Measurements from ENCODE around the gene FOXF2. TPM values are rescaled to one million over a fixed set of nuclear protein-coding genes. Genes with fewer than 3 reads are reported as not detected.

The FOXF2 gene
- total RNA-seq, 1 donor from 2014 or later: not detected

DNA sequence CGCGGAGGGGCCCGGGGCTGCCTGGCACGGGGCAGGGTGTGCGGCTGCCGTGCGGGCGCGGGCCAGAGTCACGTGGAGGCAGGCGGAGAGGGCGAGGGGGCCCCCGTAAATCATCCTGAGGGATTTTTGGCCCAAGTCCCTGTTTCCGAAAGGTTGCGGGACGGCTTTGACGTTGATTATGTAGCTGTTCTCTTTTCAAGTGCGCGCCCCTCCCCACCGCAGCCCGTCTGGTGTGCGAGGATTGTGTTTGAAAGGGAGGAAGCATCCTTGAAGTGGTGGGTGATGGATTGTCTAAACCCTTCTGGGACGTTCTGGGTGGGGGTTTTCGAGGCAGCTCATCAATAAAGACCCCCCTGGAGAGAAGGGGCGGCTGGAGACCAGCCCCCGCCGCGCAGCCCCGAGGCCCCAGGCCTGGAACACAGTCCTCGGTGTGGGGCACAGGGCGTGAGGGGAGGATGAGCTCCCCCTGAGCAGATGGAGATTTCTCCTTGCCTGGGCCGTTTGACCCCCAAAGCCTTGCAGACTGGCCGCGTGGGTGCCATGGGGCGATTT lies 7.0 kb upstream of the FOXF2 start:
- H3K27me3 Mint-ChIP-seq: peaks cover 59% of the 10 kb centered on the region
- peaks cover 38% of the 10 kb centered on the region for H3K4me1 Mint-ChIP-seq
- no peak for ATAC-seq (ENCODE audit: low read depth)
- no peaks in the 10 kb centered on the region for H3K9me3 Mint-ChIP-seq
- peak overlapping the region; percentile 19 for H3K4me3 Mint-ChIP-seq
- CTCF ChIA-PET: no interaction called here
- POLR2A ChIA-PET: no interaction called here
- no peak overlapping the region for H3K27ac Mint-ChIP-seq
- intact Hi-C loops (cut with micrococcal nuclease): loop anchor here (1.0 to 5.0 kb wide), 4 partner anchors 230 to 990 kb away; partner anchors contain the start of gene IRF4
- TF ChIP-seq, protein P1, sequence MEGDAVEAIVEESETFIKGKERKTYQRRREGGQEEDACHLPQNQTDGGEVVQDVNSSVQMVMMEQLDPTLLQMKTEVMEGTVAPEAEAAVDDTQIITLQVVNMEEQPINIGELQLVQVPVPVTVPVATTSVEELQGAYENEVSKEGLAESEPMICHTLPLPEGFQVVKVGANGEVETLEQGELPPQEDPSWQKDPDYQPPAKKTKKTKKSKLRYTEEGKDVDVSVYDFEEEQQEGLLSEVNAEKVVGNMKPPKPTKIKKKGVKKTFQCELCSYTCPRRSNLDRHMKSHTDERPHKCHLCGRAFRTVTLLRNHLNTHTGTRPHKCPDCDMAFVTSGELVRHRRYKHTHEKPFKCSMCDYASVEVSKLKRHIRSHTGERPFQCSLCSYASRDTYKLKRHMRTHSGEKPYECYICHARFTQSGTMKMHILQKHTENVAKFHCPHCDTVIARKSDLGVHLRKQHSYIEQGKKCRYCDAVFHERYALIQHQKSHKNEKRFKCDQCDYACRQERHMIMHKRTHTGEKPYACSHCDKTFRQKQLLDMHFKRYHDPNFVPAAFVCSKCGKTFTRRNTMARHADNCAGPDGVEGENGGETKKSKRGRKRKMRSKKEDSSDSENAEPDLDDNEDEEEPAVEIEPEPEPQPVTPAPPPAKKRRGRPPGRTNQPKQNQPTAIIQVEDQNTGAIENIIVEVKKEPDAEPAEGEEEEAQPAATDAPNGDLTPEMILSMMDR (IDR thresholded peaks at IDR 0.05): no peak
- DNase-seq: no peak
- H3K36me3 Mint-ChIP-seq (ENCODE audit: low read depth): no peaks in the 10 kb centered on the region

DNA sequence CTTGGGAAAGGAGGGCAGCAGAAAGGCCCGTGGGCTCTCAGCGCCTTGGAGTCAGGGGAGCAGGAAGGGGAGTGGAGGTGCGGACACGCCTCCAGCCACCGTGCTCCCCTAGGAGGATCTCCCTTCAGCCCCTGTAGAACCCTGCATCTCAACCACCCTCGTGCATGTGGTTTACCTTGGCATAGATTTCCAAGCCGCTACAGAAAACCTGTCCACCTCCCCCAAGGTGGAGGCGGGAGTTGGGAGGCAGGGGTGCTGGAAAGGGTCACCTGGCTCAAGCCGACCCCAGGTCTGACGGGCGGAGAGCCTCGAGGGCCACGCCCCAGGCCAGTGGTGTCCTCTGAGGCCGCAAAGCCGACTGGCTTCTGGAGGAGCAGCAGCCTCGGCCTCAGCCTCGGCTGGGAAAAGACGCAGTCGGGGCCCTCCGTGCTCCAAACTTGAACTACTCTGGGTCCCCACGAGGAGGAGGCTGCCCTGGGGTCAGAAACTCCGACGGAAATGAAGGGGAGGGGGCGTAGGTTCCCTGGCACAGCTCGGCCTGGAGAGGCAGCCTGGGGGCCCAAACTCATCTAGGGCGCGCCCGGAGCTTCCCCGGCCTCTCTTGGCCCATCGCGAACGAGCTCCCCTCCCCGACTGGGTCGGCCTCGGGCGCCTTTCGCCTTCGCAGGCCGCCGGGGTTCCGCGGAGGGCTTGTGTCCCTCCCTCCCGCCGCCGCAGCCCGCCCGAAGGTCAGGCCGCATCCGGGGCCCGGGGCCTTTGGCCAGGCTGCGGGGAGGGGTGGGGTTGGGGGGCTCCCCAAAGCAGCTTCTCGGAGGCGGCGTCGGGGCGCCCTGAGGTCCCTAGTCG lies 6.3 kb upstream of the FOXF2 start:
- ATAC-seq (ENCODE audit: low read depth) (no peak), DNase-seq (no peak)
- Mint-ChIP-seq H3K36me3 (ENCODE audit: low read depth) (no peaks in the 10 kb centered on the region), H3K4me1 (peaks cover 38% of the 10 kb centered on the region), H3K27ac (no peak overlapping the region), H3K9me3 (no peaks in the 10 kb centered on the region), H3K4me3 (peak overlapping the region; percentile 19), H3K27me3 (peaks cover 58% of the 10 kb centered on the region)
- CTCF ChIA-PET: interaction anchor here (0.8 kb wide), 1 partner anchor 792 kb away, joined by 3 read pairs; no protein-coding TSS in a partner anchor
- TF ChIP-seq, protein P1 (IDR thresholded peaks at IDR 0.05): no peak
- intact Hi-C loops (cut with micrococcal nuclease): loop anchor here (1.0 to 5.0 kb wide), 4 partner anchors 230 to 991 kb away; partner anchors contain the start of gene IRF4
- POLR2A ChIA-PET: no interaction called here

DNA sequence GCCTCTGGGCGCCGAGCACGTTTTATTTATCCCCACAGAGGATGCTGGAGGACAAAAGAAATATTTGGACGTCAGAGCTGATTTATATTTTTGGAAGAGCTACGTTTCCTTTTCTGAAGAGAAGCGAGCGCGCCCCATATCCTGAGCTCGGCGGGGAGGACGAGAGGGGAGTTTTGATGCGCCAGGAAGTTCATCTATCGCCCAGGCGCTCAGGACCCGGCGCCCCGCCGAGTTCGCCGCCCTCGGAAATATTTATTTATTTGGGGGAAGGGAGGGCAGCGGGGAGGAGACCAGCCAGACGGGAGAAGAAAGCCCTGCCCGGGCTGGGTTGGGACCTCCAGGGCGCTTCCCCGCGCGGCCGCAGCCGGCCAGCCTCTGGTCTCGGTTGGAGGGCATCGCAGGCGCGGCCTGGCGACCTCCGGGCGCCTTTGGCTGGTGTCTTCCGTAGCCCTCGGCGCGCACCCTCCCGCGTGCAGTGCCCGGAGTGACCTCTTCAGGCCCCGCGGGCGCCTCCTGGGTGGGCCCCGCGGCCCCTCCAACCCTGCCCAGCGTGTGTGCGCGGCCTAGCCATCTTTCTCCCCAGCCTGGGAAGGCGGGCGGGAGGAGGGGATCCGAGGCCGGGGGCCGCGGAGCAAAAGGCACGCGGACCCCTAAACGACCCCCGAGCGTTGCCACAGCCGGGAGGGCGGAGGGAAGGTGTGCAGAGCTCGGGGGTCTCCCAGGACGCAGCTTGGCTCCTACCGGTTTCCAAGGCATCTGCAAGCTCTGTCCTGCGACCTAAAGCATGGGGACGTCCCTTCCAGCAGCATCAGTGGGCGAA lies 5.4 kb upstream of the FOXF2 start:
- H3K9me3 Mint-ChIP-seq: no peaks in the 10 kb centered on the region
- ChIA-PET CTCF (interaction anchor here (0.8 kb wide), 1 partner anchor 792 kb away, joined by 3 read pairs; no protein-coding TSS in a partner anchor), POLR2A (no interaction called here)
- intact Hi-C loops (cut with micrococcal nuclease): loop anchor here (2.0 to 5.0 kb wide), 3 partner anchors 229 to 992 kb away; partner anchors contain the start of gene IRF4
- H3K27me3 Mint-ChIP-seq: peaks cover 63% of the 10 kb centered on the region
- H3K36me3 Mint-ChIP-seq (ENCODE audit: low read depth): no peaks in the 10 kb centered on the region
- H3K27ac Mint-ChIP-seq: no peak overlapping the region
- DNase-seq (no peak), ATAC-seq (ENCODE audit: low read depth) (no peak)
- TF ChIP-seq, protein P1 (IDR thresholded peaks at IDR 0.05): no peak
- H3K4me3 Mint-ChIP-seq: no peak overlapping the region
- peaks cover 44% of the 10 kb centered on the region for H3K4me1 Mint-ChIP-seq

DNA sequence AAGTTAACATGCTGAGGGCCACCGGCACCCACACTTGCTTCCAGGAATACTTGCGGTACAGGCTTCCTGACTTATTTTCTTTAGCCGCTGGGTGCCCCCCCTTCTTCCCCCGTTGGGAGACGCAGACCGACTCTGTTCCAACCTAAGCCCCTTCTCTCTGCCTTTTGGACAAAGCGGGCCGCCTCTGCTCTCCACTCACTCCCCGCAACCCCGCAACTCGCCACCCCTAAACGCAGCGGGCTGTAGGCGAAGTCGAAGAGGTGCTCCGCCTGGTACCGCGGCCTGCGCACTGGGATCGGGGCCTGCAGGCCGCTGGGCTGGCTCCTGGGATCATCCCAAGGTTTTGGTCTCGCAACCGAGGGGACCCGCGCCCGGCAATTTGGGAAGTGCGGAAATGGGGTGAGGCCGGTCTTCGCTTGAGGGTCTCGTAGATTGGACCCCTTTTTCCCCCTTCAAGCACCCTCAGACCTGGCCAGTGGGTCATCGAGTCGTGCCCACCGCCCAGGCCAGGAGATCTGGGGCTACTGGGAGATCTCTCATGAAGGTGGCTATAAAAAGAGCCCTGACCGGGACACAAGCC lies 4.7 kb upstream of the FOXF2 start:
- H3K4me1 Mint-ChIP-seq: peaks cover 41% of the 10 kb centered on the region
- no peak overlapping the region for H3K4me3 Mint-ChIP-seq
- H3K27me3 Mint-ChIP-seq: peaks cover 60% of the 10 kb centered on the region

More for the DNA sequence above, 4.7 kb upstream of the FOXF2 start:
- CTCF ChIA-PET: no interaction called here
- intact Hi-C loops (cut with micrococcal nuclease): loop anchor here (5.0 kb wide), 2 partner anchors 662 to 992 kb away; partner anchors contain the start of gene IRF4
- H3K9me3 Mint-ChIP-seq: no peaks in the 10 kb centered on the region
- H3K36me3 Mint-ChIP-seq (ENCODE audit: low read depth): no peaks in the 10 kb centered on the region
- DNase-seq (no peak), ATAC-seq (ENCODE audit: low read depth) (no peak)
- H3K27ac Mint-ChIP-seq: no peak overlapping the region
- POLR2A ChIA-PET: no interaction called here
- TF ChIP-seq, protein P1 (IDR thresholded peaks at IDR 0.05): no peak

Data from activated B cell treated with CpG ODN at 0.5 μM for 24 hours (primary cell).